GM12878 (cell line): ENCODE results near the gene TMEM151A. TPM values are rescaled to one million over a fixed set of nuclear protein-coding genes. Genes with fewer than 3 reads are reported as not detected.

Experiments
- ATAC-seq: fragments of 200-7000 bp; cut with Tn5 transposase; 3 replicates; pipeline ENCODE4 v1.9.1; 2020; ENCODE audit warnings: mild to moderate bottlenecking, moderate library complexity
- BruUV-seq: library from RNA; stranded (reverse); fragments of 400-500 nt; replicated peaks from 2 replicates; lab custom pipeline; 2021; lab: Mats Ljungman, UMichigan
- CTCF ChIA-PET: fragments of 300-600 bp; sonication (Branson Sonifier 250); formaldehyde crosslinking; extraction: SDS; loops from one replicate; lab custom pipeline; 2021; ENCODE audit warnings: inconsistent platforms; lab: Yijun Ruan, JAX
- POLR2A ChIA-PET: fragments of 350-600 bp; formaldehyde crosslinking; extraction: SDS; loops from one replicate; lab custom pipeline; 2021; ENCODE audit warnings: inconsistent platforms; lab: Charles Lee
- RAD21 ChIA-PET: fragments of 300-600 bp; sonication (Branson Sonifier 250); formaldehyde crosslinking; loops from one replicate; lab custom pipeline; 2023; ENCODE audit warnings: antibody characterized with exemption; ENCODE audit not compliant: unreplicated experiment; lab: Charles Lee
- SMC1A ChIA-PET: fragments of 300-600 bp; sonication (Branson Sonifier 250); formaldehyde crosslinking; loops from one replicate; lab custom pipeline; 2023; ENCODE audit not compliant: unreplicated experiment, uncharacterized antibody; lab: Charles Lee
- DNase-seq: peaks from one replicate; pipeline ENCODE4 v3.0.0-alpha.2; 2011; ENCODE audit warnings: low read depth, low spot score
- FAIRE-seq: peaks from 3 replicates; lab custom pipeline; 2011; peaks lifted over from hg19 to GRCh38; lab: Jason Lieb, UNC
- H2AFZ ChIP-seq: 2 replicates; pipeline ENCODE4 v1.6.0; 2011; ENCODE audit warnings: low read depth, low read length, control low read depth; ENCODE audit not compliant: control insufficient read depth
- H3K27ac ChIP-seq: 2 replicates; pipeline ENCODE4 v1.5.1; 2011; ENCODE audit warnings: control low read depth; ENCODE audit not compliant: control insufficient read depth, insufficient read depth
- H3K27me3 ChIP-seq, 2 experiments: replicated peaks in 1 of 2; 2 replicates each; pipeline versions ENCODE4 v1.6.0 to v1.6.1; 2011; ENCODE audit warnings: low read length in 1 of 2; ENCODE audit not compliant: control insufficient read depth in 2 of 2, insufficient read depth in 2 of 2
- H3K36me3 ChIP-seq, 2 experiments: 2 replicates each; pipeline ENCODE4 v1.5.1; 2011; ENCODE audit warnings: low read length in 1 of 2; ENCODE audit not compliant: control insufficient read depth in 2 of 2, insufficient read depth in 2 of 2
- H3K4me1 ChIP-seq: 2 replicates; pipeline ENCODE4 v1.6.1; 2011; ENCODE audit warnings: mild to moderate bottlenecking, low read length, moderate library complexity, mixed read lengths; ENCODE audit not compliant: control insufficient read depth, insufficient read depth
- H3K4me2 ChIP-seq: 2 replicates; pipeline ENCODE4 v1.6.0; 2011; ENCODE audit warnings: control low read depth; ENCODE audit not compliant: control insufficient read depth, insufficient read depth
- H3K4me3 ChIP-seq: fragments of 200-600 bp; sonication (generic); 2 replicates; pipeline ENCODE4 v1.5.1; 2016
- H3K79me2 ChIP-seq: 2 replicates; pipeline ENCODE4 v1.6.0; 2011; ENCODE audit warnings: low read length; ENCODE audit not compliant: control insufficient read depth, insufficient read depth
- H3K9ac ChIP-seq: 2 replicates; pipeline ENCODE4 v1.8.0; 2011; ENCODE audit warnings: low read length, control low read depth, mixed read lengths; ENCODE audit not compliant: control insufficient read depth, insufficient read depth
- H3K9me3 ChIP-seq: replicated peaks from 3 replicates; pipeline ENCODE4 v1.5.1; 2011; ENCODE audit warnings: mild to moderate bottlenecking, low read length; ENCODE audit not compliant: control insufficient read depth, insufficient read depth
- H4K20me1 ChIP-seq: 2 replicates; pipeline ENCODE4 v1.6.0; 2011; ENCODE audit not compliant: control insufficient read depth, insufficient read depth
- BCL3 ChIP-seq: IDR thresholded peaks from 2 replicates; pipeline ENCODE4 v1.6.1; 2011; ENCODE audit warnings: borderline replicate concordance, low read depth, mild to moderate bottlenecking, moderate library complexity, low read length; ENCODE audit not compliant: insufficient read depth, poor library complexity, severe bottlenecking
- CEBPZ ChIP-seq: fragments of 150-350 bp; IDR thresholded peaks from 2 replicates; pipeline ENCODE4 v1.6.1; 2016; ENCODE audit warnings: low read depth, low read length
- FOXM1 ChIP-seq: IDR thresholded peaks from 2 replicates; pipeline ENCODE4 v1.6.1; 2012; ENCODE audit warnings: low read depth, mild to moderate bottlenecking, inconsistent platforms, low read length, moderate library complexity
- PAX8 ChIP-seq: fragments of 450-650 bp; IDR thresholded peaks from 2 replicates; pipeline ENCODE4 v1.6.1; 2017; ENCODE audit warnings: mild to moderate bottlenecking, moderate library complexity
- ZNF217 ChIP-seq: fragments of 450-650 bp; IDR thresholded peaks from 2 replicates; pipeline ENCODE4 v1.6.1; 2017; ENCODE audit warnings: antibody characterized with exemption, mild to moderate bottlenecking
- WGBS: methylation state at CpG from one replicate; pipeline ENCODE4 v1.1.6; 2016; ENCODE audit warnings: low lambda C conversion rate; ENCODE audit not compliant: insufficient replicate concordance, insufficient coverage; ENCODE audit errors: missing lambda C conversion rate; 5-methylcytosine and 5-hydroxymethylcytosine counted together
- in situ Hi-C: fragments of 300-500 bp; cut with MboI; formaldehyde crosslinking; loops from 9 replicates; pipeline ENCODE4 v1.14.3; 2018; ENCODE audit warnings: mixed read lengths
- intact Hi-C: fragments of 100-400 bp; cut with micrococcal nuclease; formaldehyde crosslinking; loops from one replicate; pipeline ENCODE4 v1.14.2; 2022; ENCODE audit not compliant: unreplicated experiment
- polyA plus RNA-seq, 11 experiments: library from polyadenylated mRNA; depleted of rRNA in 4 of 11; unstranded in 6 of 11; stranded (reverse) in 5 of 11; fragments of >200 nt; fragmentation: Nextera tagmentation in 4 of 11; fragmentation: Illumina TruSeq in 1 of 11; extraction: Ambion mirVana in 4 of 11; extraction: Trizol in 1 of 11; gene quantifications; 1 replicate in 1 of 11; 2 replicates in 10 of 11; pipeline versions ENCODE4 v1.2.1 to v1.2.3, GENCODE V29; 2011 to 2016; ENCODE audit warnings: inconsistent platforms in 2 of 11, missing spikeins in 2 of 11, low read depth in 1 of 11
- total RNA-seq, 4 experiments: library from RNA; depleted of rRNA in 3 of 4; stranded (reverse); fragments of >200 nt in 3 of 4; fragmentation: Illumina TruSeq in 1 of 4; extraction: Trizol in 1 of 4; gene quantifications; 2 replicates each; pipeline versions ENCODE4 v1.2.1 to v1.2.3, GENCODE V29; 2013 to 2021

The TMEM151A gene
- total and polyA plus RNA-seq, 10 of the 15 experiments (the other 5 are each of a cell fraction or from before 2014, with no cell fraction given) = not detected

GRCh38 chr11:66294626-66295620 is 3.2 kb downstream of the TMEM151A start:
- BruUV-seq = no TSS peak
- SMC1A ChIA-PET = no interaction called here
- FAIRE-seq (no peak), ATAC-seq (no peak)
- Histone ChIP-seq H3K4me1 (peaks cover 5% of the 10 kb centered on the region; the same call in 1 of the 2 replicates), H3K79me2 (no peaks in the 10 kb centered on the region), H3K4me3 (no peak overlapping the region), H3K27ac (no peak overlapping the region), H3K4me2 (no peak overlapping the region), H3K27me3 (peaks cover 2 to 7% of the 10 kb centered on the region in 2 experiments; a peak in 2 of 4 replicates), H3K9me3 (no peaks in the 10 kb centered on the region), H3K9ac (no peak overlapping the region), H4K20me1 (no peaks in the 10 kb centered on the region), H3K36me3 (no peaks in the 10 kb centered on the region), H2AFZ (no peak overlapping the region)
- in situ Hi-C loops (no loop called here), intact Hi-C loops (no loop called here)
- POLR2A ChIA-PET = no interaction called here
- RAD21 ChIA-PET = no interaction called here
- CTCF ChIA-PET = no interaction called here
- 84% methylated on average over 111 of the region's 123 CpGs for WGBS
- TF ChIP-seq ZNF217 = no peak
- peak; percentile 57 for TF ChIP-seq BCL3
- no peak for TF ChIP-seq FOXM1
- no peak for TF ChIP-seq PAX8
- no peak for TF ChIP-seq CEBPZ
- TF ChIP-seq, all 136 proteins: peak for 1
- DNase-seq = no peak
